ENCODE measurements around the gene GFI1B.

- TF ChIP-seq CTCF (IDR thresholded peaks at IDR 0.05; ENCODE audit: poor library complexity): no peak
- no peak for TF ChIP-seq EZH2phosphoT487 (IDR thresholded peaks at IDR 0.05; ENCODE audit: low read depth, severe bottlenecking, unreplicated experiment)
- TF ChIP-seq EZH2 (IDR thresholded peaks at IDR 0.05; ENCODE audit: borderline replicate concordance): no peak
Measured at GRCh38 chr9:132961002-132961401, 17.5 kb upstream of the GFI1B start.

Data from hepatocyte (in vitro differentiated cells).